Medulla oblongata (tissue), 1 donor: Measurements from ENCODE around the gene ABCC4.

Source experiments
- DNase-seq: peaks from one replicate; pipeline ENCODE4 v3.0.0-alpha.2; 2015; ENCODE audit errors: extremely low spot score

The ABCC4 gene

GRCh38 chr13:94994506-94994905 is 306.7 kb downstream of the ABCC4 start:
- DNase-seq, result no peak

GRCh38 chr13:94993616-94994015 is 307.6 kb downstream of the ABCC4 start:
- DNase-seq, result no peak

DNA sequence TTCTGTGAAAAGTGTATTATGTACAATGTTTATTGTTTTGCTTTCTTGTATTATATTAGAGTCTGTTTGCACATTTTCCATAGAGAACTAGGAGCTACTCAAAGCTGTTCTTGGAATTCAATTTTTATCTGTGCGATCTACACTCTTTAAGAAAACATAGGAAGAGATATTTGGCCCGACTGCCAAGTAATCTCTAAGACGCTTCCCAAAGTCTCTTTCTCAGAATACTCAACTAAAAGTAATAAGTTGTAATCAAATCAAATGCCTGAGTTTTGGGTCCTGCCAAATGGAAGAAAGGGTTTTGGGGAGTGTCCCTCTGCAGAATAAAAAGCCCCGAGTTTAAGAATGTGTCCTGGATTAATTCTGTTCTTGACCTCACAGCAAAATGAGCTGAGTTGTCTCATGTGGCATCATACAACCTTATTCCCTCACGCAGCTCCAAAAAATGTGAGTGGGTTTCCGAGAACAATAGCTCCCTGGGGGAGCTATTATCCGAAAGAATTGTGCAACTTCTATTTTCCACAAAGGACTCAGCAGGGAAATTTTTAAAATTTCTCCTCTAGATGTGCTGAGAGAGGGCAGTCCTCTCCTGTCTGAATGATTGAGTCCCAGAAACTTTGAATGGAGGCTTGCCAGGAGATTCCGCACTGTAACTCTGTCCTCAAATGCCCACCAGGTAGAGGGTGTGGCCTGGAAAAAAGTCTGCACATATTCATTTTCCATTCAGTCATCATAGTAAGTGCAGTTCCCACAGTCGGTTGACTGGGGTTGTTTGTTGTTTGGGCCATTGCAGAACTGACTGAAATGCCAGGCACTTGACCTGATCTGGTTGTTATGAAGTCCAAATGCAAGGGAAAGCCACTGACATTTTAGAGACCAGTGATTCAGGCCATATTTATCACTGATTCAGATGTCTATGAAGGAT is 309.0 kb downstream of the ABCC4 start:
- DNase-seq, result no peak

- DNase-seq, result no peak
Observed at GRCh38 chr13:94988654-94989053, 312.6 kb downstream of the ABCC4 start.

DNA sequence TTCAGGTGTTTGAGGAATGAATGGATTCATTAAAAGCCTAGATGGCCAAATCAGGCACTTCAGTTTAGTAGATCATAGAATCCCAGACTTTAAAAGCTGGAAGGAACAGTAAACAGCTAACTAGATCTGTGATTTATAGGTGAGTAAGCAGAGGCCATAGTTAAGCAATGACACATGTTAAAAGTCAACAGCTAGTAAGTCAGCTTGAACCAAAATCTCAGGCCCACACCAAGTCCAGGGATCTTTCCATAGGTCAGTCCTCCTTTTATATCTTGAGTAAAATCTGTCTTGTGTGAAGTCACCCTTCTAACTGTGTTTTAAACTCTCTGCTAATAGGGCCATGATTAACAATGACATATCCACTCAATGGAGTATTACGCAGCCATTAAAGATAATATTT is 313.4 kb downstream of the ABCC4 start:
- DNase-seq, result no peak

DNA sequence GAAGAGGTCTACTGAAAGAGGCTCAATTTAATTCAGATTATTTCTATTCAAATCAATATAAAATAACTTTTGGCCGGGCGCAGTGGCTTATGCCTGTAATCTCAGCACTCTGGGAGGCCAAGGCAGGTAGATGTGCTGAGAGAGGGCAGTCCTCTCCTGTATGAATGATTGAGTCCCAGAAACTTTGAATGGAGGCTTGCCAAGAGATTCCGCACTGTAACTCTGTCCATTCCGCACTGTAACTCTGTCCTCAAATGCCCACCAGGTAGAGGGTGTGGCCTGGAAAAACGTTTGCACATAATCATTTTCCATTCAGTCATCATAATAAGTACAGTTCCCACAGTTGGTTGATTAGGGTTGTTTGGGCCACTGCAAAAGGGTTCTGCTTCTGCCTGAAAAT is 314.2 kb downstream of the ABCC4 start:
- DNase-seq, result no peak

DNA sequence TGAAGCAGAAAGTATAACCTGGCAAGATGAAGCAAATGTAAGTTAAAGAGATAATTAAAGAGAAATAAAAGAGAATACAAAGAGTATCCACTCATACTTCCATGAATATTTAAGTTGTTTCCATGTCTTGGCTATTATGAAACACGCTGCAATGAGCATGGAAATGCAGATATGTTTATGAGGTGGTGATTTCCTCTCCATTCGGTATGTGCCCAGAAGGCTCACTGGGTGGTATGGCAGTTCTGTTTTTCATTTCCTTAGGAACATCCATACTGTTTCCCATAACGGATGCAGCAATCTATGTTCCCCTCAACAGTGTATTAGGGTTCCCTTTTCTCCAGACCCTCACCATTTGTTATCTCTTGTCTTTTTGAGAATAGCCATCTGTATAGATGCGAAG is 316.3 kb downstream of the ABCC4 start:
- DNase-seq, result no peak

- DNase-seq, result no peak
Observed at GRCh38 chr13:94978516-94978915, 322.7 kb downstream of the ABCC4 start.

- no peak for DNase-seq
Observed at GRCh38 chr13:94974015-94974951, 327.0 kb downstream of the ABCC4 start.

DNA sequence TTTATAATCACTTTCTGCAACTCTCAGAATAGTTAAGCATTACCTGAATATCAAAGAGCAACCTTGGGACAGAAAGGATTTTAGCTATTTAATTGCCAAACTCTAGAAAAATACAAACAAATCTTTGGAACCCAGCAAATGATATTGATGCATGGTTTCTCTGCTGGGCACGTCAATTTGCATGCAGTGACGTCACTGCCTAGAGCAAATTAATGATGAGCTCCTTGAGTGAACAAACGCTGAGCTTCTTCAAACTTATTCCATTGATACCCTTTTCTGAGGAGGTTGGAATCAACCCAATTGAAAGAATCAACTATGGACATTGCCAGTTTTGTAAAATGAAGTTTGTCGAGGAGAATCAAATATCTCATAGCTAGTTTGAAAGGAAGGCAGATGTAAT is 329.0 kb downstream of the ABCC4 start:
- no peak for DNase-seq
